ENCODE results near the gene OTOP3.
"Not testable (repeated sequence)": the region's sequence is repeated elsewhere in the genome, so short reads cannot be mapped to it uniquely, and the experiment has no call there.

OTOP3 gene

GRCh38 chr17:74978240-74978639, 42.5 kb downstream of the OTOP3 start:
- no peak for DNase-seq (ENCODE audit: low read depth)
- no peak overlapping the region for H3K4me3 ChIP-seq (ENCODE audit: low read depth, low read length)
- TF ChIP-seq, protein P1, sequence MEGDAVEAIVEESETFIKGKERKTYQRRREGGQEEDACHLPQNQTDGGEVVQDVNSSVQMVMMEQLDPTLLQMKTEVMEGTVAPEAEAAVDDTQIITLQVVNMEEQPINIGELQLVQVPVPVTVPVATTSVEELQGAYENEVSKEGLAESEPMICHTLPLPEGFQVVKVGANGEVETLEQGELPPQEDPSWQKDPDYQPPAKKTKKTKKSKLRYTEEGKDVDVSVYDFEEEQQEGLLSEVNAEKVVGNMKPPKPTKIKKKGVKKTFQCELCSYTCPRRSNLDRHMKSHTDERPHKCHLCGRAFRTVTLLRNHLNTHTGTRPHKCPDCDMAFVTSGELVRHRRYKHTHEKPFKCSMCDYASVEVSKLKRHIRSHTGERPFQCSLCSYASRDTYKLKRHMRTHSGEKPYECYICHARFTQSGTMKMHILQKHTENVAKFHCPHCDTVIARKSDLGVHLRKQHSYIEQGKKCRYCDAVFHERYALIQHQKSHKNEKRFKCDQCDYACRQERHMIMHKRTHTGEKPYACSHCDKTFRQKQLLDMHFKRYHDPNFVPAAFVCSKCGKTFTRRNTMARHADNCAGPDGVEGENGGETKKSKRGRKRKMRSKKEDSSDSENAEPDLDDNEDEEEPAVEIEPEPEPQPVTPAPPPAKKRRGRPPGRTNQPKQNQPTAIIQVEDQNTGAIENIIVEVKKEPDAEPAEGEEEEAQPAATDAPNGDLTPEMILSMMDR (IDR thresholded peaks at IDR 0.05; ENCODE audit: control insufficient read depth, extremely low read depth, insufficient read depth): no peak

DNA sequence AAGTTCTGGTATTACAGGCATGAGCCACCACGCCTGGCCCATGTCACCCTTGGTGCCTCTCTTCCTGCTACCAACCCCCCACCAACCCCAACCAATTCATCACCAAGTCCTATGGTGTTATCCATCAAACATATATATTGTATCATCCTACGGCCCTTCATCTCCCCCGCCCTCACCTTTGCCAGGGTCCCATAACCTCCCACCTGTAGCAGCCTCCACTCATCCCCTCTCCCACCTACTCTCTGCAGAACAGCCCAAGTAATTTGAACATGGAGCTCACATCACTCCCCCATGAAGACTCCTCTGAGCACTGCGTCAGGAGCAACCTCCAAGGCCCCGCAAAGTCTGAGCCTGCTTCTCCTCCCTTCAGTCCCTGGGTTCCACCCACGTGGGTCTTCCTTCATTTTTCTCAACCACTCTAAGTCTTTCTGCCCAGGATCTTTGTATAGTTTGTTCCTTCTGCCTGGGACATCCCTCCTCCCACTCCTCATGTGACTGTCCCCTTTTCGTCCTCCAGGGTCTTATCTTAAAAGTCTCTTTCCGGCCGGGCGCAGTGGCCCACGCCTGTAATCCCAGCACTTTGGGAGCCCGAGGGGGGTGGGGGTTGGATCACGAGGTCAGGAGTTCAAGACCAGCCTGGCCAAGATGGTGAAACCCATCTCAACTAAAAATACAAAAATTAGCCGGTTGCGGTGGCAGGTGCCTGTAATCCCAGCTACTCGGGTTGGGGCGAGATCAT, 43.9 kb downstream of the OTOP3 start:
- no peak for DNase-seq (ENCODE audit: low read depth)
- H3K4me3 ChIP-seq (ENCODE audit: low read depth, low read length): no peak overlapping the region
- TF ChIP-seq, protein P1 (IDR thresholded peaks at IDR 0.05; ENCODE audit: control insufficient read depth, extremely low read depth, insufficient read depth): no peak

GRCh38 chr17:74981318-74981978, 45.8 kb downstream of the OTOP3 start:
- no peak for DNase-seq (ENCODE audit: low read depth)
- peak overlapping the region; percentile 59 for H3K4me3 ChIP-seq (ENCODE audit: low read depth, low read length)
- TF ChIP-seq, protein P1 (IDR thresholded peaks at IDR 0.05; ENCODE audit: control insufficient read depth, extremely low read depth, insufficient read depth): no peak

DNA sequence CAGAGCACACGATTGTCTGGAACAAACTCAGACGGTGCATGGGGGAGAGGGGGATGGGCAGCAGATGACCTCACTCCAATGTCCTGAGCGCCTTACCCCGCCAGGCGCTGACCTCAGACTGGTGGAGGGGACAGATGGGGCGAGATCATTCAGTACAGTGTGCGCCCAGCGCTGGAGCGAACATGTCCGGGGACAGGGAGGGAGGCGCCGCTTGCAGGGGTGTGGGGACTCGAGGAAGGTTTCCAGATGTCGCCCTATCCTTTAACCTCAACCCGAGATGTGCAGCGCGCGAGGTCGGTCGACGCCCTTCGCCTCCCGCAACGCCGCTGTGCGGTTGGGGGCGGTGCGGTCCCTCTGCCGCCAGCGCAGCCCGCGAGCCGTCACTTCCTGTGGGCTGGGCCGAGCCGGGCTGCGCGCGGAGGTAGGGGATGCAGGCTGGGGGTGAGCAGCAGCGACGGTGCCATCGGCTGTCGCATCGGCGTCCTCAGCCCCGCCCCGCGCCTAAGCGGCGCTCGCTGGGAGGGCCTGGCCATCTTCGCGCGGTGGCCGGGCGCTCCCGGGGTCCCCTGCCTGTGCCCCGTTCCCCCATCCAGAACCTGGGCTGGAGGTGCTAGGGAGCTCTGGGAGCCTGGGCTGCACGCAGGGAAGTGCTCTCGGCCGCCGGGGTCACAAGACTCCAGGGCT, 46.4 kb downstream of the OTOP3 start:
- DNase-seq (ENCODE audit: low read depth): peak; percentile 36
- TF ChIP-seq, protein P1 (IDR thresholded peaks at IDR 0.05; ENCODE audit: control insufficient read depth, extremely low read depth, insufficient read depth): 0 out of 2 replicates have a peak, but pooled peaks have one; percentile 16
- H3K4me3 ChIP-seq (ENCODE audit: low read depth, low read length): peak overlapping the region; percentile 59

DNA sequence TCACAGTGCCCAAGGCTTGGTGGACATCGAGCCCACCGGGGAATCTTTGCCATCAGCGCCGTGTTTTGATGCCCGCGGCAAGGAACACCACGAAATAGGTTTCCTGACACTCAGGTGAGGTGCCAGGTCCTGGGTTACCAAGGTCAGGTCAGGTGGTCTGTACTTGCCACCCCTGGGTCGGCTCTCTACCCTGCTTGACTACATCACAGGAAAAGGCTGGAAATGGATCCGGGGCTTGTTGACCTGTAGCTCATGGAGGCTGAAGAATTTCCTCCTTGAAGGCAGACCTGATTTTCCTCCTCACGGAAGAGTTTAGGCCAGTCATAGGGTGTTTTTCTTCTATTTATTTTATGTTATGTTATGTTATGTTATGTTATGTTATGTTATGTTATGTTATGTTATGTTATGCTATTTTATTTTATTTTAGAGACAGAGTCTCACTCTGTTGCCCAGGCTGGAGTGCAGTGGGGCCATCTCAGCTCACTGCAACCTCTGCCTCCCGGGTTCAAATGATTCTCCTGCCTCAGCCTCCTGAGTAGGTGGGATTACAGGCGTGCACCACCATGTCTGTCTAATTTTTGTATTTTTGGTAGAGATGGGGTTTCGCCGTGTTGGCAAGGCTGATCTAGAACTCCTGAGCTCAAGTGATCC, 47.1 kb downstream of the OTOP3 start:
- H3K4me3 ChIP-seq (ENCODE audit: low read depth, low read length): peak overlapping the region; percentile 59
- DNase-seq (ENCODE audit: low read depth): not testable (repeated sequence)

DNA sequence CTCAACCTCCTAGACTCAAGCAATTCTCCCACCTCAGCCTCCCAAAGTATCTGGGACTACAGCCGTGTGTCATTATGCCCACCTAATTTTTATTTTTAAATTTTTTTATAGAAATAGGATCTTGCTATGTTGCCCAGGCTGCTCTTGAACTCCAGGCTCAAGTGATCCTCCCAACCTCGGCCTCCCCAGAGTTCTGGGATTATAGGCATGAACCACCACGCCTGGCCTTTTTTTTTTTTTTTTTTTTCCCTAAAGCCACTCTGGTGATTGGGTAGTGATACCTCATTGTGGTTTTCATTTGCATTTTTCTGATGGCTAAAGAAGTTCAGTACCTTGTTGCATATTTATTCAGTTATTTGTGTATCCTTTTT, 50.5 kb downstream of the OTOP3 start:
- H3K4me3 ChIP-seq (ENCODE audit: low read depth, low read length): no peak overlapping the region
- DNase-seq (ENCODE audit: low read depth): no peak
- TF ChIP-seq, protein P1 (IDR thresholded peaks at IDR 0.05; ENCODE audit: control insufficient read depth, extremely low read depth, insufficient read depth): no peak

GRCh38 chr17:74987418-74987908, 51.8 kb downstream of the OTOP3 start, which contains the start of gene CDR2L:
Gene CDR2L (plus strand): TSS chr17:74987632. CDS start chr17:74988044, 412 bp downstream.
- TF ChIP-seq, protein P1 (IDR thresholded peaks at IDR 0.05; ENCODE audit: control insufficient read depth, extremely low read depth, insufficient read depth): peak; percentile 22; the same call in 1 of the 2 replicates
- H3K4me3 ChIP-seq (ENCODE audit: low read depth, low read length): peak within 1 kb of the TSS; percentile 80
- peak; percentile 74 for DNase-seq (ENCODE audit: low read depth)
